GM23338 (cell line): ENCODE measurements around the gene SUSD4. TPM values are rescaled to one million over a fixed set of nuclear protein-coding genes. Genes with fewer than 3 reads are reported as not detected.

Experiments
- ATAC-seq: fragments of 200-7000 bp; cut with Tn5 transposase; 3 replicates; pipeline ENCODE4 v1.9.1; 2020
- DNase-seq: peaks from one replicate; pipeline ENCODE4 v3.0.0-alpha.2; 2015; ENCODE audit warnings: low spot score
- H2AFZ ChIP-seq: fragments of 200-600 bp; sonication (generic); 2 replicates; pipeline ENCODE4 v1.8.0; 2016; ENCODE audit warnings: antibody characterized with exemption, mild to moderate bottlenecking, moderate library complexity
- H3F3A ChIP-seq: fragments of 200-600 bp; sonication (generic); replicated peaks from 2 replicates; pipeline ENCODE4 v1.8.0; 2017; ENCODE audit warnings: antibody characterized with exemption, mixed run types, low read depth
- H3K27ac ChIP-seq: fragments of 200-600 bp; sonication (generic); 2 replicates; pipeline ENCODE4 v1.6.1; 2016; ENCODE audit warnings: low read depth
- H3K27me3 ChIP-seq: fragments of 200-600 bp; sonication (generic); 2 replicates; pipeline ENCODE4 v1.8.0; 2016; ENCODE audit warnings: mild to moderate bottlenecking, mixed run types, moderate library complexity; ENCODE audit not compliant: insufficient read depth
- H3K36me3 ChIP-seq: fragments of 200-600 bp; sonication (generic); 2 replicates; pipeline ENCODE4 v1.8.0; 2016; ENCODE audit warnings: mild to moderate bottlenecking; ENCODE audit not compliant: insufficient read depth
- H3K4me1 ChIP-seq: fragments of 200-600 bp; sonication (generic); 2 replicates; pipeline ENCODE4 v1.8.0; 2016; ENCODE audit warnings: mild to moderate bottlenecking, moderate library complexity; ENCODE audit not compliant: insufficient read depth
- H3K4me2 ChIP-seq: fragments of 200-600 bp; sonication (generic); 2 replicates; pipeline ENCODE4 v1.7.1; 2017; ENCODE audit warnings: mixed run types
- H3K4me3 ChIP-seq: fragments of 200-600 bp; sonication (generic); 2 replicates; pipeline ENCODE4 v1.6.1; 2016; ENCODE audit warnings: mixed run types
- H3K79me2 ChIP-seq: fragments of 200-600 bp; sonication (generic); replicated peaks from 2 replicates; pipeline ENCODE4 v1.8.0; 2017; ENCODE audit warnings: mild to moderate bottlenecking; ENCODE audit not compliant: insufficient read depth
- H3K9me2 ChIP-seq: fragments of 200-600 bp; sonication (generic); 2 replicates; pipeline ENCODE4 v1.8.0; 2017; ENCODE audit not compliant: insufficient read depth
- H4K20me1 ChIP-seq: fragments of 200-600 bp; sonication (generic); replicated peaks from 2 replicates; pipeline ENCODE4 v1.8.0; 2017; ENCODE audit warnings: mild to moderate bottlenecking; ENCODE audit not compliant: insufficient read depth
- H3K27ac Mint-ChIP-seq: 2 replicates; pipeline ENCODE4 v1.8.0; 2020; ENCODE audit warnings: inconsistent platforms, mild to moderate bottlenecking, moderate library complexity, mixed read lengths
- H3K27me3 Mint-ChIP-seq: 3 replicates; pipeline ENCODE4 v1.8.0; 2022; ENCODE audit warnings: low read depth, mild to moderate bottlenecking, moderate library complexity, mixed read lengths, inconsistent platforms; ENCODE audit not compliant: insufficient read depth, poor library complexity
- H3K36me3 Mint-ChIP-seq: 3 replicates; pipeline ENCODE4 v1.8.0; 2021; ENCODE audit warnings: low read depth, mild to moderate bottlenecking, inconsistent platforms, moderate library complexity, mixed read lengths
- H3K4me1 Mint-ChIP-seq: 3 replicates; pipeline ENCODE4 v1.8.0; 2020; ENCODE audit warnings: mild to moderate bottlenecking, inconsistent platforms, mixed read lengths
- H3K4me3 Mint-ChIP-seq: 3 replicates; pipeline ENCODE4 v1.8.0; 2021; ENCODE audit warnings: moderate library complexity, mild to moderate bottlenecking, inconsistent platforms, mixed read lengths
- H3K9me3 Mint-ChIP-seq: 3 replicates; pipeline ENCODE4 v1.8.0; 2020; ENCODE audit warnings: moderate library complexity, mild to moderate bottlenecking, inconsistent platforms, mixed read lengths
- CTCF ChIP-seq, 2 experiments: fragments of 200-600 bp in 1 of 2; sonication (generic) in 1 of 2; conservative IDR thresholded peaks; 2 replicates each; pipeline versions ENCODE4 v1.5.1 to v1.6.1; 2016 to 2017; ENCODE audit warnings: antibody characterized with exemption in 2 of 2, low read depth in 2 of 2, mild to moderate bottlenecking in 2 of 2, moderate library complexity in 1 of 2
- ETS1 ChIP-seq: IDR thresholded peaks from 2 replicates; pipeline ENCODE4 v1.6.1; 2016; ENCODE audit warnings: antibody characterized with exemption
- EZH2phosphoT487 ChIP-seq: fragments of 200-600 bp; sonication (generic); IDR thresholded peaks from one replicate; pipeline ENCODE4 v1.8.1; 2018; ENCODE audit warnings: antibody characterized with exemption; ENCODE audit not compliant: unreplicated experiment
- NANOG ChIP-seq: IDR thresholded peaks from 2 replicates; pipeline ENCODE4 v1.6.1; 2016; ENCODE audit warnings: antibody characterized with exemption, borderline replicate concordance
- POLR2AphosphoS5 ChIP-seq: IDR thresholded peaks from 2 replicates; pipeline ENCODE4 v1.6.1; 2016; ENCODE audit warnings: antibody characterized with exemption, low read depth
- ZNF114 ChIP-seq: fragments of 250-450 bp; sonication (Bioruptor Pico); IDR thresholded peaks from 2 replicates; pipeline ENCODE4 v1.5.0; 2020; ENCODE audit warnings: mild to moderate bottlenecking, moderate library complexity
- ZNF462 ChIP-seq: fragments of 250-450 bp; sonication (Bioruptor Pico); IDR thresholded peaks from 2 replicates; pipeline ENCODE4 v1.5.0; 2020; ENCODE audit warnings: mild to moderate bottlenecking, moderate library complexity
- polyA plus RNA-seq: library from polyadenylated mRNA; unstranded; fragments of >200 nt; fragmentation: Nextera tagmentation; extraction: Ambion mirVana; gene quantifications from 2 replicates; pipeline ENCODE4 v1.2.1, GENCODE V29; 2016
- total RNA-seq: library from RNA; depleted of rRNA; stranded (reverse); fragments of >200 nt; shearing (Covaris generic); gene quantifications from 2 replicates; pipeline ENCODE4 v1.2.3, GENCODE V29; 2014

The SUSD4 gene
- total and polyA plus RNA-seq, 2 experiments from 2014 or later: 2.3 to 3.6 TPM

GRCh38 chr1:223329664-223330415 is 34.1 kb downstream of the SUSD4 start:
- Mint-ChIP-seq H3K27me3 (peaks cover 1% of the 10 kb centered on the region), H3K36me3 (no peaks in the 10 kb centered on the region), H3K4me1 (peaks cover 5% of the 10 kb centered on the region; the same call in 2 of the 3 replicates), H3K4me3 (no peak overlapping the region), H3K9me3 (no peaks in the 10 kb centered on the region), H3K27ac (no peak overlapping the region)
- Histone ChIP-seq H4K20me1 (no peaks in the 10 kb centered on the region), H3K27ac (no peak overlapping the region), H3K9me2 (no peaks in the 10 kb centered on the region), H3K4me3 (no peak overlapping the region), H3K79me2 (no peaks in the 10 kb centered on the region), H3F3A (no peaks in the 10 kb centered on the region), H3K36me3 (no peaks in the 10 kb centered on the region), H3K4me2 (no peak overlapping the region), H3K27me3 (no peaks in the 10 kb centered on the region), H3K4me1 (no peaks in the 10 kb centered on the region), H2AFZ (no peak overlapping the region)
- ATAC-seq: no peak
- no peak for TF ChIP-seq ZNF114 (CRISPR knock-in tag)
- no peak for TF ChIP-seq ZNF462
- no peak for TF ChIP-seq ETS1
- no peak for TF ChIP-seq CTCF (conservative IDR thresholded peaks at IDR 0.05; ENCODE audit: low read depth in 2 of 2)
- TF ChIP-seq EZH2phosphoT487: no peak
- no peak for TF ChIP-seq POLR2AphosphoS5
- no peak for TF ChIP-seq NANOG
- DNase-seq: no peak
